HG02870 (cell line): Measurements from ENCODE around the gene ATRN.
A peak's percentile ranks its signal among the peaks of the same experiment; 100 is the strongest.

Source experiments
- ATAC-seq: cut with Tn5 transposase; IDR thresholded peaks from one replicate; pipeline ENCODE4 v1.9.1; 2021; ENCODE audit warnings: mild to moderate bottlenecking, moderate library complexity; ENCODE audit not compliant: unreplicated experiment

The ATRN gene

DNA sequence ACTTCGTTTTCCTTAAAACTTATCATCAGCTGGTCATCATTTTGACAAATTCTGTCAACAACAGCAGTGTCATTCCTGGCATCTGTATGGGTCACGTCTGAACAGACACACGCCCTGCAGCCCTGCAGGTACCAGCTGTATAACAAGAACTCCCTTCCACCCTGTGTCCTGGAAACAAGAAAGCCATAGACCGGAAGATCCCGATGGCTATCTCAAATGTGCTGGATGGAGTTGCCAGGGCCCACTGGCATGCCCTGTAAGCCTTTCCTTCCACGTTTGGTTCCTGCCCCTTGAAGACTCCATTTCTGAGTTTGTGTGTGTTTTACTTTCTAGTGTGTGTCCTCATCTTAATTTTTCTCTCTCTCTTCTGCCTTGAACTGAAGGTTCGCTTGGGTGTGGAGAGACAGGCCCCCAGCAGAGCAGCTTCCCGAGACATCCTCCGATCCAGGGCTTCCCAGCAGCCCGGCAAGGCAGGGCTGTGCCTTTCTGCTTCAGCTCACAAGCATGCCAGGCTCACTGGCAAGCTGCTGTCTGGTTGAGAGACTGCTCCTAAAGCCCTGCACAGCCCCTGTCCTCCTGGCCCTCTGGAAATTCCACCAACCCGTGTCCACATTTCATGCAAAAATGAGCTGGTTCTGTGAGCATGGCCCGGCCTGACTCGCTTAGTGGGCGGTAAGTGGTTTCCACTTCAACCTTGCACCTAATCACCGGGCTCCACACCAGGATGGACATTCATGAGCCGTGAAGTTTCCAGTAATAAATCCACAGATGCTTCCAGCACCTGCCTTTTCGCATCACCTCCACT lies 183.7 kb downstream of the ATRN start:
- no peak for ATAC-seq

DNA sequence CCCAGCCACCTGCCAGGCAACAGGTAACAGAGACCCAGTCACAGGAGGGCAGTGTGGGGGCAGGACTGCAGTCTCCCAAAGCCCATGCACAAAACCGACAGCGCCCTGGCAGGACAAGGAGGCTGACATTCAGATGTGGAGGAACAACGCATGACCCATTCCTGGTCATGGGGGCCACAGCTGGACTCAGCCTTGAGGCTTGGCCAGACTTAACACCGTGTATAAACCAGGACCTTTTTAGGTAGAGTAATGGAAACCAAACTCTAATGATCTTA lies 184.2 kb downstream of the ATRN start:
- ATAC-seq = no peak

DNA sequence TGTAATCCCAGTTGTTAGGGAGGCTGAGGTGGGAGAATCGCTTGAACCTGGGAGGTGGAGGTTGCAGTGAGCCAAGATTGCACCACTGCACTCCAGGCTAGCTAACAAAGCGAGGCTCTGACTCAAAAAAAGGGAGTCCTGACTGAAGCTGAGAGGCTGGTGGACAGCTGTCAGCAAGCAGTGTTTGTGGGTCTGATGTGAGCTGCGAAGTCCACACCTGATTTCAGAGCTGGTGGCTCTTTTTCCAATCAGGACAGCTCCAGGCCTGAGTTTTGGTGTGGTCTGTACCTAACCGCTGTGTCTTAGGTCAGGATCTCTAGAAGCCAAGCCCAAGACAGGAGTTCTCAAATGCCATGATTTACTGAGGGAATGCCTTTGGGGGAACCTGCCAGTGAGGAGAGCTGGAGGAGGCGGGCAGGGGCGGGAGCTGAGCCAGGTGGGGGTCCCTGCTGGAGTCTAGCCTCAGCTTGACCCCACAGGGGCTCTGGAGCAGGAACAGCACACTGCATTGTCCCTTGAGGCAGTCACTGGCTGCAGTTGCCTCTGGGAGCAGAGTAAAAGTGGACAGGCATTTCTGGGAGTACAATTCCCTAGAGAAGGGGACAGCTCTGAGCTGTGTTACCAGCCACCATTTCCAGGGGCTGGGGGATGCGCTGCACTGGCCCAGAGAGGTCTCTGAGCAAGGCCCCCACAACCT lies 187.3 kb downstream of the ATRN start:
- ATAC-seq = no peak

DNA sequence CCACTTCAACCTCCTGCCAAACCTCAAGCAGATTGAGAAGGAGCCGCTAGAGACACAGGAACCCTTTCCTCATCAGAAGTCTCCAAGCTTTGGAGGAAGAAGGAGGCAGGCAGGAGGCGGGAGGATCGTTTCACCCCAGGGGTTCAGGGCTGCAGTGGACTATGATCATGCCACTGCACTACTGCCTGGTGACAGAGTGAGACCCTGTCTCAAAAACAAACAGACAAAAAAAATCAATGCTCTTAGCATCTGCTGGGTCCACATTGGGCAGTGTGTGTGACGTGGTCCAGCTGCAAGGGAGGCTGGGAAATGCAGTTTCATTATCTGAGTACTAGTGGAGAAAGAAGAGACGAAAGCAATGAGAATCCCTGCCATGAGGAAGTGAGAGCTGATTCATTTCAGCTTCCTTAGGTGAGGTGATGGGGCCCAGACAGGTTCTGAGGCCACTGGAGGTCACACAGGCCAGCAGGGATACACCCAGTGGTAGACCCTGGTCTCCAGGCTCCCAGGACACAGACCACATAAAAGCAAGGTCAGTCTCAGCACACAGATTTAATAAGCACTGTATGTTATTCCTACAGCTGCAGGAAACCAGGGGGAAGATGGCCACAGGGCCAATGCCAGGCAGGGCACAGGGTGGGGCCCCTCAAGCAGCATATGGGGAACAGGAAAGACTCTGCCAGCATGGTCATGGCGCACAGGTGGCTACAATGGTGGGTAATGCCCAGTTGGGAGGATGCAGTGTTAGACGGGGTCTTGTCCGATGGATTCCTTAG lies 188.1 kb downstream of the ATRN start:
- ATAC-seq = peak; percentile 95

DNA sequence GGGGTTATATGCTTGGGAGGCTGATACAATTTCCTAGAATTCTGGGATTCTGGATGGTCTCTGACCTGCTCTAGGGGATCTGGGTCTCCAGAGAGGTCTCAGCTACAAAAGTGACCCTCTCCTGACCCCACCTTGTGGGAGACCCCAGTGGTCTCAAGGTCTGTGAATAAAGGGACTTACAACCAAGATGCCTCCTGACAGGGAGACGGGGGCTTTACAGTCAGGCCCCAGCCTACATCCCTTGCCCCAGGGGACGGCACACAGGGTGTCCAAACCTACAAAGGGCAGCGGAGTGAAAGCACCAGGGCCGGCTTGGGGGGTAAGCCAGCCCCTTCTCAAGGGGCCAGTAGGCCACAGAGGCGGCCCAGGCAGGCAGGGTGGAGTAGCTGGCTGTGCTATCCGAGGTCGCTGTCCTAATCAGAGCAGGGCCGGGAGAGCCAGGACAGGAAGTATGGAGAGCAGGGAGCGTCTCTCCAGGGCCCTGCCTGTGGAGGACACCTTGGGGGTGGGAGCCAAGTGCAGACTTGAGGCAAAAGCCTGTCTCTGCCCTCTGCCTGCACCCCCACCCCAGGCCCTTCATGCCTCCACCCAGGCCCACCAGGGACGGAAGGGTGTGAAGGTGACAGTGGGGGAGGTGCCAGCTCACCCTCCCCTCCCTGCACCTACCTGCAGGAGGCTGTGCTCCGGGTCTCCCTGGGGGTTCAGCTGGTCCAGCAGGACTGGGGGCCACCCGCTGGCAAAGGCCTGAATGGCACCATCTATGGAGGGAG lies 188.9 kb downstream of the ATRN start:
- ATAC-seq = no peak

DNA sequence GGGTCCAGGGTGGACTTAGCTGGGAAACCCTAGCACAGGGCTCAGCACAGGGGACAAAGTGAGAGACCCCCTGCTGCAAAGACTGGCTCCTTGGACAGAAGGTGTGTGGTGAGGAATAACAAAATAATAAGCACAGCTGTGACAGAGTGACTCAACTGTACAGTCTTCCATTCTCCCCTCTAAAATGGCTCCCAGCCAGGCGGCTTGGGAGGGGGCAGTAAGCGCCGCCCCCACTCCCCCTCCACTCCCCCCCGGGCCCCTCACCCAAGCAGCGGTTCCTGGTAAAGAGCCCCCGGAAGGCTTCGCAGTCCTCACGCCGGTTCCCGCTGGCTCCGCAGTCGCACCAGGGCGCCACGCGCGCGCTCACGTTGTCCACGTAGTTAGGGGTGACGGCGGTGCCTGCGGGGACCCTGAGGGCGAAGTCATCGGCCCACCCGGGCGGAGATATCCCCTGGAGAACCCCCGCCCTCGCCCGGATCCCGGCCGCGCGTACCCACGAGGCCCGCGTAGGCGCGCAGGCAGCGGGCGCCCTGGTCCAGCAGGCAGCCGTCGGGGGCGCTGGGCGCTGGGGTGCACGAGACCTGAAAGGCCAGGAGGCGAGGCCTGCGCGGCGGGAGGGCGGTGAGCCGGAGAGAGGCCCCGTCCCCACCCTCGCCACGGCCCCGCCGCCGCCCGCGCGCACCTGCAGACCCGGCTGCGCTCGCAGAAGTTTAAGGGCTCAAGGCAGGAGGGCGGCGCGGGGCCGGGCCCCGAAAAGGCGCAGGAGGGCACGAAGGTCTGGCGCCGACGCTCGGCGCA lies 189.6 kb downstream of the ATRN start:
- no peak for ATAC-seq

DNA sequence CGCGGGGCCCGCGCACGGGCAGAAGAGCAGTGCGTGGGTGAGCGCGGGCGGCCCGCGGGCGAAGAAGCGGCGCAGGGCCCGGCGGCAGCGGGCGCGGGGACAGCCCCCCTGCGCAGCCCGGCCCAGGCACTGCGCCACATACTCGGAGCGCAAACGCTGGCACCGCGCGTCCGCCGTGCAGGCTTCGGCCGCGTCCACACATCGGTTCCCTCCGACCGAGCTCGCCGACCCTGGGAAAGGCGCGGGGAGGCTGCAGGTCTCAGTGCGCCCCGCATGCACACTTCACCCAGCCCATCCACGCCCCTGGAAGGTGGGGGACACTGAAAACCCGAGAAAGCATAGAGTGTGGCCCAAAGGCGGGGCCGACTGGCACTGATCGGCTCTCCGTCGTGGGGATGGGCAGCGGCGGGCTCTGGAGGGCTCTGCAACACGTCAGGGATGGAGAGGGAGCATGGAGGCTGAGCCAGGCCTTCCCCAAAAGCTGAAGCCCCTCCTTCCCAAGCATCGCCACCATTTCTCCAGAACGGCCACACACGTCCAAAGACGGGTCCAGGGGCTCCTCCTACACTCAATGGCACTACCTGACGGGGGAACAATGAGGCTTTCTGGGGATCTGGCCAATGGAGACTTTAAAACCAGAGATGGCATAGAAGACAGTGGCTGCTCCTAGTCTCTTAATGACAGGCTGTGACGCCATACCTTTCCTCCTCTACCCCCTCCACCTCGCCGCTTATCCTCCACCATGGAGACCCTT lies 190.4 kb downstream of the ATRN start:
- no peak for ATAC-seq

DNA sequence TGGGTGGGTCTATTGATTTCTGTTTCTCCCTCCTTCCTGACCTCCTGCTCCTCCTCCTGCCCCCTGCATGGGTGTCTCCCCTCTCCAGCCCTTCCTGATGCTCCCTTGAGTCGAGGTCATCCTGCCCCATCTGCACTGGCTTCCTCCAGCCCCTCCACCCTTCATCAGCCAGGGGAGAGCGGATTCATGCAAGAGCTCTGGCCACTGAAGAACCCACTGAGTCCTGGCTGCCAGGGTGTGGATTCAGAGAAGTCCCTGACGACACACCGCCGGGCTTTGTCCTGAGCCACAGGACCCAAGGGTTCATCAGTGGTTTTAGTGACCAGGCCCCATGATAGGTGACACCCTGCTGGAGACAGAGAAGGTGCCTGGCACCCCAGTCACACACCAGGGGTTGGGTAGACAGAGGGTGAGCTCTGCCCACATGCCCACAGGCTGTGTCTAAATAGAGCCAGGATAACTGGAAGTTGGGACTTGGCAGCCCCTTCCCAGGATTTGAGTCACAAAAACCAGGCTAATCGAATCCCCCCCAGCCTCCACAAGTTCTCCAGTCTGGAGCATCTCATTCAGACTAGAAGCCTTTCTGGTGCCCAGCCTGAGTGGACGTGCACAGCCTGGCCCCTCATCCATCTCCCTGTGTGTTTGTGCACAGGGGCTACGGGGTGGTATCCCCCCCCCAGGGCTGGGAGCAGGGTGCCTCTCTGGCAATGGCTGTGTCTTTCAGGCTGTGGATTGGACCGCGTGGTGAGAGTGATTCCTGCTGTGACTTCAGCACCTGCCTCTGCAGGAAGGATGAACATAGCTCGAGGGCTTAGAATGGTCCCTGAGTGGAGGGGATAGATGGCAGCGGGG lies 191.2 kb downstream of the ATRN start:
- no peak for ATAC-seq

DNA sequence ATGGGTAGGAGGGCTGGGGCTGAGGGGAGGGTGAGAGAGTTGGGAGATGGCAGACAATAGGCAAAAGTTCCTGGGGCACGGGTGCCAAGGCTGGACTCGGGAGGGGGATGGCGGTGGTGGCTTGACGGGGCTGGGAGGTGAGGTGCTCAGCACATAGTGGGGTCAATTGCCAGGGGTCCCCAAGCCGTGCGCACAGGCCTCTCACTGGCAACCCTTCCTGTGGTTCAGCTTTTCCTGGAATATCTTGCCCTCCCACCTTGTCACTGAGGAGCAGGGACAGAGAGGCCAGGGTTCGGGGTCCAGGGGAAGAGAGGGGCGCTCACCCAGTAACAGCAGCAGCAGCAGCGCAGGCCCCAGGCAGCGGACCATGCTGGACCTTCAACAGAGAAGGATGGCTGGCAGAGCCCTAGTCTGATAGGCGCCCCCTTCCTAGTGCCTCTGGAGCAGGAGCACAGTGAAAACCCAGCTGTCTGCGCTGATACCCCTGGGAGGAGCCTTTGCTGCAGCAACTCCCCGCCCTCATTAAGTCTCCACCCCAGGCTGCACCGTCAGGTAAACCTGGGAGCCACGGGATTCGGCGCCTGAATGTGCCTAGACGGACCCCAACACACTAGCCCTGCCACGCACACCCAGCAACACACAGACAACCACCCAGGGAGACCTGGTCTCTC lies 192.3 kb downstream of the ATRN start, which contains the start of gene GFRA4:
GFRA4 (minus strand) TSS at position 369 of the 671 bp plus-strand sequence; CDS start at position 369, 0 bp downstream.
- ATAC-seq = no peak

DNA sequence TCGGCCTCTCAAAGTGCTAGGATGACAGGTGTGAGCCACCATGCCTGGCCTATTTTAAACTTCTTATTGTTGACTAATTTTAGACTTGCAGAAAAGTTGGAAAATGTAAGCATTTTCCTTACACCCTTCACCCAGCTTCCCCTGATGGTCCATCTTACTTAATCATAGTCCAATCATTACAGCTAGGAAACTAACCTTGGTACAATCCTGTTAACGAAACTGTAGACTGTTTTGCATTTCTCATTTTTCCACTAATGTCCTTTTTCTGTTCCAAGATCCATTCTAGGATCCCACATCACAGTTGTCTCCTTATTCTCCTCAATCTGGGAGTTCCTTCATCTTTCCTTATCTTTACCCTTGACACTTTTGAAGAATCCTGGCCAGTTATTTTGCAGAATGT lies 193.0 kb downstream of the ATRN start:
- ATAC-seq = no peak

DNA sequence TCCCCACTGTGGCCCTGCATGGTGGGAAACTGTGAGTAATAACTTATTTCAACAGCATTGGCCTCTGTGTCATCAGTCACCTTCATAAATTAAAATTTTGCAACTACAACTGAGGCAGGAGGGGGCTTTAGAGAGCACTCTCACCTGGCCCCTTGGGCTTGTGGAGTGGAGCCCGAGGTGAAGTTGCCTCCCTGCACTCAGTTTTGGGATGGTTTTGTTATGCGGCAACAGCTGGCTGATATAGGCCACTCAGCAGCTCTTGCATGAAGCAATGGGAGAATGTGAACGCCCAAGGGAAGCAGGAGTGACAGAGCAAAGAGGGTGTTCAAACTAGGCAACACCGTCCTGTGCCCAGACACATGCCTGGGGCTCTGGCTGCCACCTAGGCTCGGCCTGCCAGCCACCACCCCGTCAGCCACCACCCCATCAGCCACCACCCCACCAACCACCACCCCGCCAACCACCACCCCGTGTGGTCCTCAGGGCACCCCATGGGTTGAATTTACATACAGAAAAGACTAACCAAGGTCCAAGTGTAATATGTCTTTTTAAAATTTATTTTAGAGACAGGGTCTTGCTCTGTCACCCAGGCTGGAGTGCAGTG lies 196.7 kb downstream of the ATRN start:
- no peak for ATAC-seq

DNA sequence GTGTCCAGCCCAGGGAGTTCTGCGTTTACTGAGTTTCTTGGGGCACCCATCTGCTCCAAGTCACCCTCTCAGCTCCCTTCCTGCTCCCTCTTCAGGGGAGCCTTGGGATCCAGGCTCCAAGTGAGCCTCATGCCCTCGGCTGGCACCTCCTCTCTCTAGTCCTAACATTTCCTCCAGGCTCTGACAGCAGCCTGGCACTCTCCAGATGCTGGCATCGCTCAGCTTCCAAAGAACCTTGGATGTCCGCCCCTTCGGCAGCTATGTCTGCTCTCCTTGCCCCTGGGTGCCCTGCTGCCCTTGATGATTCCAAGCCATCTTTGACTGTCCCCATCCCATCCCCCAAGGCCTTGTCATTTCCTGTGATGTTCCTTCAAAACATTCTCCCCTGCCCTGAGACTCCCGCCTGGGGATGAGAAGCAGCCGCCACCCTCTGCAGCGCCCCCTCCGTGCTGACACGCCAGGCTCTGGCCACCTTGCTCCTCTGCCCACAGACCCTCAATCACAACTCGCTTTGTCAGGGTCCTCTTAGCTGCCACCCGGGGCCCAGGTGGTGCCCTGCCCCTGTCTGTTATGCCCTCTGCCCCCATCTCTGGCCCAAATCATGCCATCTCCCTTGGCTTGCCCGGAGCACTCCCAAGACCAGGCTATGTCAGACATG lies 199.0 kb downstream of the ATRN start:
- ATAC-seq = no peak

DNA sequence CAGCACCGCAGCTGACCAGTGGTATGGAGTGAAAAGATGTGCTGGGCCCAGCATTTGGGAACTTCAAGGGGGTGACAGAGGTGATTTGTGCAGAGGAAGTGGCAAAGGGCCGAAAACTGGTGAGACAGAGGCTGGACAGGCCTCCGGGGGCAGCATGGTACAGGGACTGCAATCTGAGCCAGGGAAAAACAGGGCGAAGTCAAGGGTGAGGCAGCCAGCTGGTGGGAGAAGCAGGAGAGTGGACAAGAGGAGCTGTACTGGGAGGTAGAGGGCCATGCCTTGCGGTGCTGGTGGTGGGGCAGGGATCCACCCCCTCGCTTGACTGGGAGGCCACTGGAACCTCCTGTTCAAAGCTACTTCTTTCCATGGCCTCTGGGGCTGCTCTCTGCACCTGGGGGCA lies 199.7 kb downstream of the ATRN start:
- ATAC-seq = no peak

DNA sequence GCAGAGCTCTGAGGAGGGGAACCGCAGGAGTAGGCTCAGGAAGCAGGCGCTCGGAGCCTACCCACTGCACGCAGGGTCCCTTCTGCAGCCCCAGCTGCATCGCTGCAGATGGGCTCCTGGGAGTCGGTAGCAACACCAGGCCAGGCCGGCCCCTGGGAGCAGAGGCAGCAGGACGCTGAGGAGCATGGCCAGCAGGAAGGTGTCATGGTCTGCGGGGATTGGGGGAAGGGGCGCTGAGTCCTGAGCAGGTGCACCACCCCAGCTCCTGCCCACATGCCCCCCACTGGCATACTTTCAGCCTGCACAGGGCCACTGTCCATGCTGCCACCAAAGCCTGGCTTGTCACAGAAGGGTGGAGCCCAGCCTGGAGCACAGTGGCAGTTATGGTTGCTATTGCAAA lies 200.1 kb downstream of the ATRN start:
- ATAC-seq = no peak

DNA sequence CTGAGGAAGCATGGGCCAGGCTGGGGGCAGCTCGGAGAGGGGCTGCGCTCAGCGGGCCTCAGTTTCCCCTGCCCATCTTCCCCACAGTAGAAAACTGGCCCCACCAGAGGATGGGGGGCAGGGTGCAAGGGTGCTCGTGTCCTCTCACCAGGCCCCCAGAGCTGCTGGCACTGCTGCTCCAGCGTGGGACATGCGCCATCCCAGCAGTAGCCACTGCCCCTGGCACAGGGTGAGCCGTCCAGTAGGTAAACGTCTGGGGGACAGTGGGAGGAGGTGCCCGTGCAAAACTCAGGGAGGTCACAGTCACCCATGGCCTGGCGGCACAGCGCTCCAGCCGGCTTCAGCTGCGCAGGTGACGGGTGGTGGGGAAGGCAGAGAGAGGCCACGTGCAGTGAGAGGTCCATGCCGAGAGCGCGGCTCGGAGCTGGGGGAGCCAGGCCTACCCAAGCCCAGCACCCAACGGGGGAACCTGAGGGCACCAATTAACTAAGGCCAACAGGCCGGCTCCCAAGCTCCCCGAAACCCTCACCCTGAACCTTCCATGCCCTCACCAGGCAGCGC lies 201.2 kb downstream of the ATRN start:
- ATAC-seq = no peak

DNA sequence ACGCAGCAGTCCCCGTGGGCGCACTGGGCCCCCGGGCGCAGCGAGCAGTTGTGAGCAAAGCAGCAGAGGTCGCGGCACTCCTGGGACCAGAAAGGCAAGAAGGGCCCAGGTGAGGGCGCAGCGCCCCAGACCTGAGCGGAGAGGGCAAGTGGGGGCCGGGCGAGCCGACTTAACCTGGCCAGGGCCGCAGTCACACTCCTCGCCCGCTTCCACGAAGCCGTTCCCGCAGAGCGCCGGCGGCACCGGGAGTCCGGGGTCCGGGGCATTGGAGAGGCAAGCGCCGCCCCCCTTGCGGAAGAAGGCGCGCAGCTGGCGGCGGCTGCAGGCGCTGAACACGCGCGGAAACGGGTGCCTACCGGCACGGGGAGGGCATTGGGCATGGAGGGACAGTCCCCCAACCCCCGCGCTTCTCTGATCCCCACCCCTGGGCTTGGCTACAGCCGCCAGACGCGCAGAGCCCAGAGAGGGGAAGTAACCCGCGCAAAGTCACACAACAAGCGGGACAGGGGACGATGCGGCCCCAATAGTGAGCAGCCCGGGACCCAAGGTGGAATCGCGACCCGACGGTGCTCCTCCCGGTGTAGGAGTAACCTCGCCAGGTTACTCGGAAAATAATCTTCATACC lies 201.8 kb downstream of the ATRN start:
- ATAC-seq = no peak
